ENCODE data around the gene IGF2BP2. TPM values are rescaled to one million over a fixed set of nuclear protein-coding genes. Genes with fewer than 3 reads are reported as not detected.
A peak's percentile ranks its signal among the peaks of the same experiment; 100 is the strongest.

Gene IGF2BP2
- total and polyA plus RNA-seq, 4 donors = 0.18 to 17.5 (median 6.1) TPM

DNA sequence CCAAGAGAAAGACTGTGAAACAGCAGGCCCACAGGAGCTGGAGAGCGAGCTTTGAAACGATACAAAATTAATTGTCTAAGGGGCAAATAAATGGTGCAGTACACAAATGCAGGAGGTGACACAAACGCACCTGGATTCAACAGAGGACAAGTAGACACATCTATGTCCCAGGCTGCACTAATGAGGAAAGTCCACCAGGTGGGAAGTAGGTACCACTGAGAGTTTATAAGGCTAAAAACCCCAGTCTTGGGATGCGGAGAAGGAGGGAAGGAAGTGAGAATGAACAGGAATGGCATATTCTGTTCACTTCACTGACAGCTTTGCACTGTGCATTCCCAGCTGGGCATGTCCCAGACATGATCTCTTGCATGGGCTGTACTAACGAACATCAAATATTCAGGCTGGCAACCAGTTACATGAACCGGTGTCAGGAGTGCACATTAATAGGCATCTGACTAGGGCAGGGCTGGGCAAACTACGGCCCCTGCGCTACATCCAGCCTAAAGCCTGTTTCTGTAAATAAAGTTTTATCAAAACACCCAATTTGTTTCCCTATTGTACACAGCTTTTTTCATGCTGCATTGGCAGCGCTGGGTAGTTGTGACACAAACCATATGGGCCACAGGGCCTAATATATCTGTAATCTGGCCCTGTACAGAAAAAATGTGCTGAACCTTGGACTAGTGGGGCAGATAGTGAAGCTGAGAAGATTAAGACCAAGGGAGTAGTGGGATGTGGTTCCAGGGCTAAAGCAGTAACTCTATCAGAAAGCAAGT lies 107.0 kb downstream of the IGF2BP2 start:
- Histone ChIP-seq H3K36me3 (ENCODE audit: control insufficient read depth in 1 of 2, insufficient read depth in 2 of 2, low read length in 1 of 2) (no peaks in the 10 kb centered on the region), H3K27me3 (ENCODE audit: control insufficient read depth in 1 of 2, insufficient read depth in 2 of 2, low read length in 1 of 2) (no peaks in the 10 kb centered on the region), H3K4me3 (ENCODE audit: low read length in 2 of 2) (no peak overlapping the region), H3K4me1 (ENCODE audit: control insufficient read depth in 1 of 2, insufficient read depth in 2 of 2, low read length in 2 of 2) (no peaks in the 10 kb centered on the region), H3K9me3 (ENCODE audit: control insufficient read depth, low read length) (peaks cover 4% of the 10 kb centered on the region), H3K27ac (ENCODE audit: low read depth in 1 of 2, low read length in 2 of 2) (no peak overlapping the region)
- intact Hi-C loops (cut with DNase I) = no loop called here
- ATAC-seq (ENCODE audit: low FRiP score) (no peak), DNase-seq (no peak)
- WGBS, 2 donors = 89 to 90% methylated on average over 9 of the region's 9 CpGs

DNA sequence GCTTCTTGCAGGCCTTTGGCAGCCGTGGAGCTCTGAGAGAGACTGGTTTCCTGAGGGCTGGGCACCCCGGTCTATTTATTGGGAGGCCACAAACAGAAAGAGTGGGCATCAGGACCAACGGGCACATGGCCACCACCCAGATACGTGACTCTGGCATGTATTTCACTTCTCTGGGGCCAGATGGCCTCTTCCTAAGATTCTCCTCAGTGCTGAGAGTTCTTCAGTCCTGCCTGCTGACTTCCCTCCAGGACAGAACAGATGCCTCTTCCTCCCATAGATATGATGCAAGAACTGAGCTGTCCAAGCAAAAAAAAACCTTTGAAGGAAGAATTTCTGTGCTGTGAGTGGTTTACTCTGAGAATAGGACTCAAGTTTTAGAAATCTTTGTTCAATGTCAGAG lies 107.7 kb downstream of the IGF2BP2 start:
- no peaks in the 10 kb centered on the region for H3K27me3 ChIP-seq (ENCODE audit: control insufficient read depth in 1 of 2, insufficient read depth in 2 of 2, low read length in 1 of 2)
- no peak overlapping the region for H3K4me3 ChIP-seq (ENCODE audit: low read length in 2 of 2)
- H3K27ac ChIP-seq (ENCODE audit: low read depth in 1 of 2, low read length in 2 of 2) = no peak overlapping the region
- DNase-seq = no peak
- 50 to 56% methylated on average over 4 of the region's 4 CpGs for WGBS, 2 donors
- H3K9me3 ChIP-seq (ENCODE audit: control insufficient read depth, low read length) = peaks cover 4% of the 10 kb centered on the region
- ATAC-seq (ENCODE audit: low FRiP score) = no peak
- no peaks in the 10 kb centered on the region for H3K4me1 ChIP-seq (ENCODE audit: control insufficient read depth in 1 of 2, insufficient read depth in 2 of 2, low read length in 2 of 2)
- intact Hi-C loops (cut with DNase I) = no loop called here
- no peaks in the 10 kb centered on the region for H3K36me3 ChIP-seq (ENCODE audit: control insufficient read depth in 1 of 2, insufficient read depth in 2 of 2, low read length in 1 of 2)

DNA sequence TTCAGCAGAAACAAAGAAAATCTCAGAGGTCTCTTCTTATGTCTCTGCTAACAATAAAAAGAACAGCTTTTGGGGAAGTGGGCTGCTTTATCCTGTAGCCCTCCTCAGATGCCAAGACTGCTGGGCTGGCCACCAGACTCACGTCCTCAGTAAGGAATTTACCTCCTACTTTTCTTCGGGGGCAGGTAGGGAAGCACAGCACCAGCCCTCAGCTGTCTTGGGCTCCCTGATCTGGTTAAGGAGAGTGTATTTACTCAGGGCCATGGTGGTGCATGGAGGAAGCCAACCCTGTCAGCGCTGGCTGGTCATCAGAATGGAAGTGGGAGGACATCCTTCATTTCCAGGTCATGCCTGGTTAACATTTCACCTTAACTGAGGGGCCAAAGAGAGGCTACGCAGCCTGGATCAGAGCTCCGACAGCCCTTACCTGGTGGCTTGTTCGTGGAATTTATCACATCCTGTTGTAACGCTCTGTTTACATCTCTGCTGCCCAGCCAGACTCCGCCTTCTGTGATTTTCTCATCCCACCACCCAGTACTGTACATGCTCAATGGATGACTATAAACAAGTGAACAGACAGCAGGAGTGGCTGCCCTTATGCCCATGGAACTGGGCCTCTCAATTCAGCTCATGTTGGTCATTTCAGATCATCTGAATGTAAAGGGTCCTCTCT lies 108.3 kb downstream of the IGF2BP2 start:
- intact Hi-C loops (cut with DNase I) = no loop called here
- no peaks in the 10 kb centered on the region for H3K27me3 ChIP-seq (ENCODE audit: control insufficient read depth in 1 of 2, insufficient read depth in 2 of 2, low read length in 1 of 2)
- DNase-seq (no peak), ATAC-seq (ENCODE audit: low FRiP score) (no peak)
- H3K27ac ChIP-seq (ENCODE audit: low read depth in 1 of 2, low read length in 2 of 2) = no peak overlapping the region
- H3K9me3 ChIP-seq (ENCODE audit: control insufficient read depth, low read length) = peaks cover 4% of the 10 kb centered on the region
- H3K36me3 ChIP-seq (ENCODE audit: control insufficient read depth in 1 of 2, insufficient read depth in 2 of 2, low read length in 1 of 2) = no peaks in the 10 kb centered on the region
- H3K4me3 ChIP-seq (ENCODE audit: low read length in 2 of 2) = no peak overlapping the region
- WGBS, 2 donors = 85 to 87% methylated on average over 8 of the region's 8 CpGs
- no peaks in the 10 kb centered on the region for H3K4me1 ChIP-seq (ENCODE audit: control insufficient read depth in 1 of 2, insufficient read depth in 2 of 2, low read length in 2 of 2)

DNA sequence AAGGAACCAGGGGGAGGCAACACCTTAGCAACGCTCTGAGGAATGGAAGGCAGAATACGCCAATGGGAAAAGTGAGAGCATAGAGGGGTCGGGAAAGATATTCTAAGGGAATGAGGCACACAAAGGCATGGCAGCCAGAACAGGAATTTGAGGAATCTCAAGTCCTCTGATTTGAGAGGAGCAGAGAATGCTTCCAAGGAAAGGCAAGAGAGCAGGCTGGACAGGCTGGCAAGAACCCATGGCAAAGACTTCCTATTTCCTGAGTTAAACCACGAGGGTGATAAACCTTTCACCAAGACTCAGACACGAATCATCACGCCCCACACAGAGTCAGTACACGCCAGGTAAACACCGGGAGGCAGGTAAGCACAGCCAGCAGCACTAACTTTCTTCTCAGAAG lies 109.8 kb downstream of the IGF2BP2 start:
- H3K36me3 ChIP-seq (ENCODE audit: control insufficient read depth in 1 of 2, insufficient read depth in 2 of 2, low read length in 1 of 2) = no peaks in the 10 kb centered on the region
- H3K27me3 ChIP-seq (ENCODE audit: control insufficient read depth in 1 of 2, insufficient read depth in 2 of 2, low read length in 1 of 2) = no peaks in the 10 kb centered on the region
- ATAC-seq (ENCODE audit: low FRiP score) (no peak), DNase-seq (no peak)
- H3K9me3 ChIP-seq (ENCODE audit: control insufficient read depth, low read length) = peaks cover 4% of the 10 kb centered on the region
- H3K4me1 ChIP-seq (ENCODE audit: control insufficient read depth in 1 of 2, insufficient read depth in 2 of 2, low read length in 2 of 2) = no peaks in the 10 kb centered on the region
- no peak overlapping the region for H3K27ac ChIP-seq (ENCODE audit: low read depth in 1 of 2, low read length in 2 of 2)
- intact Hi-C loops (cut with DNase I) = no loop called here
- no peak overlapping the region for H3K4me3 ChIP-seq (ENCODE audit: low read length in 2 of 2)
- WGBS, 2 donors = 27 to 29% methylated on average over 8 of the region's 8 CpGs

DNA sequence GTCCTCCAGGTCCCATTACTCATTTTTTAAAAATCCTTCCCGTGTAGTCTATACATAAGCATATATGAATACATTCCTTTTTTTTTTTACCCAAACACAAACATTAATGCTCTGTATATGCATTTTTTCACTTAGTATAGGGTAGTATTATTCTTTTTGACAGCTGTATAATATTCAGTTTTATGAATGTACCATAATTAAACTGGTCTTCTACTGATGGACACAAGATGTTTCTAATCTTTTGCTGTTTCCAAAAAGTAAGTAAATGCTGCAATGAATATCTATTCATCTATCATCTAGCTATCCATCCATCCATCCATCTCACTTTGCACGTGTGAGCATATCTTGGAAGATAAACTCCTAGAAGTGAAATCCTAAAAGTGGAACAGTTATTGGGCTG lies 110.8 kb downstream of the IGF2BP2 start:
- 86 to 87% methylated on average over 2 of the region's 2 CpGs for WGBS, 2 donors
- ATAC-seq (ENCODE audit: low FRiP score) = no peak
- peaks cover 2% of the 10 kb centered on the region for H3K9me3 ChIP-seq (ENCODE audit: control insufficient read depth, low read length)

GRCh38 chr3:185713015-185713414 lies 111.8 kb downstream of the IGF2BP2 start:
- intact Hi-C loops (cut with DNase I) = no loop called here
- Histone ChIP-seq H3K27ac (ENCODE audit: low read depth in 1 of 2, low read length in 2 of 2) (no peak overlapping the region), H3K9me3 (ENCODE audit: control insufficient read depth, low read length) (peaks cover 2% of the 10 kb centered on the region), H3K4me3 (ENCODE audit: low read length in 2 of 2) (no peak overlapping the region), H3K36me3 (ENCODE audit: control insufficient read depth in 1 of 2, insufficient read depth in 2 of 2, low read length in 1 of 2) (no peaks in the 10 kb centered on the region), H3K4me1 (ENCODE audit: control insufficient read depth in 1 of 2, insufficient read depth in 2 of 2, low read length in 2 of 2) (no peaks in the 10 kb centered on the region), H3K27me3 (ENCODE audit: control insufficient read depth in 1 of 2, insufficient read depth in 2 of 2, low read length in 1 of 2) (no peaks in the 10 kb centered on the region)
- DNase-seq (no peak), ATAC-seq (ENCODE audit: low FRiP score) (no peak)
- 93 to 97% methylated on average over 1 of the region's 1 CpG for WGBS, 2 donors

More for the DNA sequence above, 110.8 kb downstream of the IGF2BP2 start:
- H3K4me1 ChIP-seq (ENCODE audit: control insufficient read depth in 1 of 2, insufficient read depth in 2 of 2, low read length in 2 of 2) = no peaks in the 10 kb centered on the region
- no peak overlapping the region for H3K27ac ChIP-seq (ENCODE audit: low read depth in 1 of 2, low read length in 2 of 2)
- no peak overlapping the region for H3K4me3 ChIP-seq (ENCODE audit: low read length in 2 of 2)
- intact Hi-C loops (cut with DNase I) = no loop called here
- no peaks in the 10 kb centered on the region for H3K27me3 ChIP-seq (ENCODE audit: control insufficient read depth in 1 of 2, insufficient read depth in 2 of 2, low read length in 1 of 2)
- H3K36me3 ChIP-seq (ENCODE audit: control insufficient read depth in 1 of 2, insufficient read depth in 2 of 2, low read length in 1 of 2) = no peaks in the 10 kb centered on the region
- no peak for DNase-seq

DNA sequence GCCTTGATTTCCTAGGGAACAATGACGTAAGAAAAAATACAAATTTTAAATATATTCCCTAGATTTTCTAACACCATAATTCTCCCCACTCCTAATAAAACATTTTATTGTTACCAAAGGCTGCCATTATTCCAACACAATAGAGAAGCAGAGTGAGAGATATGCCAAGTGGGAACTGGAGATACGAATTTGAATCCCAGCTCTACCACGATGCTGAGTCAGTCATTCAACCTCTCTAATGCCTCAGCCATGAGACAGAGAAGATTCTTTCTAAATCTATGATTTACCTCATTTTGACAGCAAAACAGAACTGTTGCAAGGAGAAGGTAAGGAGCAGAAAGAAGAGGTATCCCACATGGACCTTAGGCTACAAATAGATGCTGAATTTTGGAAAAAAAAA lies 112.5 kb downstream of the IGF2BP2 start:
- H3K27ac ChIP-seq (ENCODE audit: low read depth in 1 of 2, low read length in 2 of 2) = no peak overlapping the region
- H3K9me3 ChIP-seq (ENCODE audit: control insufficient read depth, low read length) = no peaks in the 10 kb centered on the region
- no peak overlapping the region for H3K4me3 ChIP-seq (ENCODE audit: low read length in 2 of 2)
- intact Hi-C loops (cut with DNase I) = no loop called here
- no peaks in the 10 kb centered on the region for H3K27me3 ChIP-seq (ENCODE audit: control insufficient read depth in 1 of 2, insufficient read depth in 2 of 2, low read length in 1 of 2)
- DNase-seq = no peak
- 77 to 84% methylated on average over 3 of the region's 3 CpGs for WGBS, 2 donors
- no peaks in the 10 kb centered on the region for H3K36me3 ChIP-seq (ENCODE audit: control insufficient read depth in 1 of 2, insufficient read depth in 2 of 2, low read length in 1 of 2)
- ATAC-seq (ENCODE audit: low FRiP score) = no peak
- H3K4me1 ChIP-seq (ENCODE audit: control insufficient read depth in 1 of 2, insufficient read depth in 2 of 2, low read length in 2 of 2) = no peaks in the 10 kb centered on the region

DNA sequence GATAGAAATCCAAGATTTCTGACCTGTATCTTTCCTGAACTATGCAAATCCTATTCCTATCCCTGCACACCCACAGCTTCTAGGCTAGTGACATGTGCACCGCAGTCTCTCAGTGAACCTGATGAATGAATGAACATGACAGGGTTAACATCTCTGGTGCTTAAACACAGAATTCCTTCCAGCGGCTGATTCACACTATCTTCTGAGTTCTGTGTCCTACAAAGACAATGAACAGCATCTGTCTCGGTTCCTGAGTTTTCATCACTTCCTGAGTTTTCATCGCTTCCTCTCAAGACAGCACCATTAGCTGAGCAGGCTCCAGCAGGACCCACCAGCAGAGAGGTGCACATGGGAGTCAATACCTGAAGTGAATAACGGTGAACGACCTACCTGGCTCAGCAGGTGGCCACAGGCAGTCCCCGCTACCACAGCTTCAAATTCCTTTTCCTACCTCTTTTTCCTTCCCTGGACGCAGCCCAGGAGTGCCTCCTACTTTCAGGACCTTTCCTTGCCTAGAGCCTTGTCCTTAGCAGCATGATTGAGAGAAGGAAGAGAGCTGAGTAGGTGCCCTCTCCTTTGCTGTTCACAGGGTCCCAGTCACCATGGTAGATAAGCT lies 113.5 kb downstream of the IGF2BP2 start:
- no peaks in the 10 kb centered on the region for H3K27me3 ChIP-seq (ENCODE audit: control insufficient read depth in 1 of 2, insufficient read depth in 2 of 2, low read length in 1 of 2)
- H3K4me1 ChIP-seq (ENCODE audit: control insufficient read depth in 1 of 2, insufficient read depth in 2 of 2, low read length in 2 of 2) = no peaks in the 10 kb centered on the region
- peak; percentile 46 for ATAC-seq (ENCODE audit: low FRiP score)

More for the DNA sequence above, 113.5 kb downstream of the IGF2BP2 start:
- Histone ChIP-seq H3K4me3 (ENCODE audit: low read length in 2 of 2) (no peak overlapping the region), H3K9me3 (ENCODE audit: control insufficient read depth, low read length) (no peaks in the 10 kb centered on the region), H3K27ac (ENCODE audit: low read depth in 1 of 2, low read length in 2 of 2) (no peak overlapping the region), H3K36me3 (ENCODE audit: control insufficient read depth in 1 of 2, insufficient read depth in 2 of 2, low read length in 1 of 2) (no peaks in the 10 kb centered on the region)
- DNase-seq = no peak
- WGBS, 2 donors = 67 to 70% methylated on average over 8 of the region's 8 CpGs
- intact Hi-C loops (cut with DNase I) = no loop called here
